OCI-LY1 (cell line): ENCODE results near the gene PACRG.

Experiments
- H2AFZ ChIP-seq: fragments of 200-600 bp; sonication (generic), shearing (Covaris generic); 2 replicates; pipeline ENCODE4 v1.6.0; 2014; ENCODE audit warnings: antibody characterized with exemption, mild to moderate bottlenecking, low read length
- H3F3A ChIP-seq: fragments of 200-600 bp; sonication (generic), shearing (Covaris generic); 2 replicates; pipeline ENCODE4 v1.6.0; 2014; ENCODE audit warnings: mild to moderate bottlenecking, antibody characterized with exemption, low read length, moderate library complexity; ENCODE audit not compliant: insufficient read depth
- H3K27ac ChIP-seq: fragments of 200-600 bp; sonication (generic); 2 replicates; pipeline ENCODE4 v1.5.1; 2014; ENCODE audit warnings: low read length, mixed run types, mild to moderate bottlenecking, low read depth; ENCODE audit not compliant: poor library complexity, severe bottlenecking
- H3K27me3 ChIP-seq: fragments of 200-600 bp; sonication (generic); 2 replicates; pipeline ENCODE4 v1.6.0; 2014; ENCODE audit warnings: antibody characterized with exemption, mild to moderate bottlenecking, low read length, moderate library complexity; ENCODE audit not compliant: insufficient read depth
- H3K36me3 ChIP-seq: fragments of 200-600 bp; sonication (generic); 2 replicates; pipeline ENCODE4 v1.6.1; 2014; ENCODE audit warnings: mild to moderate bottlenecking, antibody characterized with exemption, low read length, moderate library complexity, mixed read lengths; ENCODE audit not compliant: insufficient read depth
- H3K4me1 ChIP-seq: fragments of 200-600 bp; sonication (generic); 2 replicates; pipeline ENCODE4 v1.5.1; 2014; ENCODE audit warnings: mild to moderate bottlenecking, low read length, moderate library complexity; ENCODE audit not compliant: insufficient read depth, severe bottlenecking
- H3K4me2 ChIP-seq: fragments of 200-600 bp; sonication (generic), shearing (Covaris generic); 2 replicates; pipeline ENCODE4 v1.6.1; 2014; ENCODE audit warnings: low read length
- H3K4me3 ChIP-seq: fragments of 200-600 bp; sonication (generic); 2 replicates; pipeline ENCODE4 v1.5.1; 2014; ENCODE audit warnings: low read length, low read depth, mild to moderate bottlenecking, mixed read lengths; ENCODE audit not compliant: poor library complexity, severe bottlenecking
- H3K79me2 ChIP-seq: fragments of 200-600 bp; shearing (Covaris generic); 2 replicates; pipeline ENCODE4 v1.6.1; 2016; ENCODE audit warnings: mixed run types, low read length, mixed read lengths; ENCODE audit not compliant: insufficient read depth
- H3K9ac ChIP-seq: fragments of 200-600 bp; sonication (generic), shearing (Covaris generic); 2 replicates; pipeline ENCODE4 v1.6.1; 2014; ENCODE audit warnings: mild to moderate bottlenecking, low read length, mixed read lengths
- H3K9me2 ChIP-seq: fragments of 200-600 bp; sonication (generic), shearing (Covaris generic); 2 replicates; pipeline ENCODE4 v1.6.1; 2014; ENCODE audit warnings: low read depth, mild to moderate bottlenecking, low read length, mixed read lengths
- H3K9me3 ChIP-seq: fragments of 200-600 bp; shearing (Covaris generic); 2 replicates; pipeline ENCODE4 v1.6.1; 2014; ENCODE audit warnings: low read length, mixed read lengths
- H4K20me1 ChIP-seq: fragments of 200-600 bp; sonication (generic), shearing (Covaris generic); 2 replicates; pipeline ENCODE4 v1.6.0; 2016; ENCODE audit warnings: mild to moderate bottlenecking, low read length; ENCODE audit not compliant: insufficient read depth
- CTCF ChIP-seq: fragments of 200-600 bp; sonication (generic), shearing (Covaris generic); IDR thresholded peaks from 2 replicates; pipeline ENCODE4 v1.5.1; 2017; ENCODE audit warnings: mild to moderate bottlenecking, antibody characterized with exemption, low read length, moderate library complexity, mixed read lengths
- EZH2 ChIP-seq: fragments of 200-600 bp; sonication (generic), shearing (Covaris generic); IDR thresholded peaks from 2 replicates; pipeline ENCODE4 v1.8.0; 2017; ENCODE audit warnings: borderline replicate concordance, mixed run types, mild to moderate bottlenecking, antibody characterized with exemption, low read length, moderate library complexity, mixed read lengths

The PACRG gene

GRCh38 chr6:162700966-162701365, 26.8 kb upstream of the PACRG start:
- TF ChIP-seq CTCF (no peak), EZH2 (no peak)
- Histone ChIP-seq H3K4me1 (no peaks in the 10 kb centered on the region), H3K27me3 (0 out of 2 replicates have a peak, but pooled peaks cover 2% of the 10 kb centered on the region), H3K79me2 (no peaks in the 10 kb centered on the region), H4K20me1 (no peaks in the 10 kb centered on the region), H3K36me3 (no peaks in the 10 kb centered on the region), H3K9ac (no peak overlapping the region), H3K4me2 (no peak overlapping the region), H3K9me3 (no peaks in the 10 kb centered on the region), H3F3A (no peaks in the 10 kb centered on the region), H3K27ac (no peak overlapping the region), H3K9me2 (no peaks in the 10 kb centered on the region), H2AFZ (no peak overlapping the region), H3K4me3 (no peak overlapping the region)

DNA sequence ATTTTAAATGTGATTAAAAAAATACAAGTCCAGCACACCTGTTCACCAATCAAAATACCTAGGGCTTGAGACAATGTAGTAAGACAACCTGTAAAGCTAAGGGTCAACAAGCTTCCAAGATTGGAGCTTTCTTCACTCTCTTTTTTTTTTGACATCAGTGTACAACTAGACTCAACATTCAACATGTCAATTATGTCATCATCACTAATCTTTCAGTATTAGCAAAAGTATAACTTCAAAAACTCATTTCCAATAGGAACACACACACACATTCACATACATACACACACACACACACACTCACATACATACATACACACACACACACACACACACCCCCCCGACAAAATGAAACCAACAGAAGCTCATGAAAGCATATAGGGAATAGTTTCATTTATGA, 26.2 kb upstream of the PACRG start:
- Histone ChIP-seq H3K9me3 (no peaks in the 10 kb centered on the region), H3K4me1 (no peaks in the 10 kb centered on the region), H3F3A (no peaks in the 10 kb centered on the region), H2AFZ (no peak overlapping the region), H3K9me2 (no peaks in the 10 kb centered on the region), H3K36me3 (no peaks in the 10 kb centered on the region), H3K9ac (no peak overlapping the region), H3K27me3 (no peaks in the 10 kb centered on the region), H3K4me3 (no peak overlapping the region), H3K79me2 (no peaks in the 10 kb centered on the region), H3K4me2 (no peak overlapping the region), H4K20me1 (no peaks in the 10 kb centered on the region), H3K27ac (no peak overlapping the region)
- TF ChIP-seq CTCF (no peak), EZH2 (no peak)

DNA sequence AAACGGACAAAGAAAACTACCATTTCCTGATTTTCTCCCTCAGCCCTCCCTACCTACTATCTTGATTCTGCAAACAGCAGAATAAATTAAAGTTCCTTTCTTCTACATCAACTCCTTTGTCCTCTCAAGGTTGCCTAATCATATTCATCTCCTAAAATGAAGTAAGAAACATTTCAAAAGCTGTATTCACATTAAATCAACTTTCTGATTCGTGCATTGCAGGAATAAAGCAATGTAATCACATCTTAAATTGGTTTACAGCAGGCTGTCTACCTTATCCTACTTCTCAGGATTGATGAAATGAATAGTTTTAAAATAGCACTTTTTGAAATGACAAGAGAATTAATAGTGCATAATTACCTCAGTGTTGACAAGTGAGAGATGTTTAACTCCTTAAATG, 25.3 kb upstream of the PACRG start:
- H2AFZ ChIP-seq: no peak overlapping the region
- no peaks in the 10 kb centered on the region for H4K20me1 ChIP-seq
- TF ChIP-seq CTCF (no peak), EZH2 (no peak)
- H3K9me3 ChIP-seq: no peaks in the 10 kb centered on the region
- no peaks in the 10 kb centered on the region for H3K79me2 ChIP-seq
- no peak overlapping the region for H3K27ac ChIP-seq
- H3K4me3 ChIP-seq: no peak overlapping the region
- no peaks in the 10 kb centered on the region for H3F3A ChIP-seq
- H3K4me1 ChIP-seq: no peaks in the 10 kb centered on the region
- H3K27me3 ChIP-seq: no peaks in the 10 kb centered on the region
- H3K36me3 ChIP-seq: no peaks in the 10 kb centered on the region
- H3K9me2 ChIP-seq: no peaks in the 10 kb centered on the region
- H3K4me2 ChIP-seq: no peak overlapping the region
- no peak overlapping the region for H3K9ac ChIP-seq
